GM21423 (cell line): ENCODE results near the gene DNAJC12.
"Not testable (repeated sequence)": the region's sequence is repeated elsewhere in the genome, so short reads cannot be mapped to it uniquely, and the experiment has no call there.

Source experiments
- ATAC-seq: cut with Tn5 transposase; IDR thresholded peaks from one replicate; pipeline ENCODE4 v1.9.1; 2021; ENCODE audit warnings: mild to moderate bottlenecking, moderate library complexity; ENCODE audit not compliant: unreplicated experiment

The DNAJC12 gene

GRCh38 chr10:67794256-67794655 lies 43.7 kb downstream of the DNAJC12 start:
- ATAC-seq: no peak

GRCh38 chr10:67793313-67793712 lies 44.7 kb downstream of the DNAJC12 start:
- ATAC-seq: no peak

- no peak for ATAC-seq
These were observed 45.3 kb downstream of the DNAJC12 start for GRCh38 chr10:67792653-67793052.

GRCh38 chr10:67790534-67791408 lies 47.2 kb downstream of the DNAJC12 start:
- peak; percentile 30 for ATAC-seq

- ATAC-seq: no peak
These were observed 48.2 kb downstream of the DNAJC12 start for GRCh38 chr10:67789769-67790168.

- peak; percentile 65 for ATAC-seq
These were observed 49.7 kb downstream of the DNAJC12 start for GRCh38 chr10:67788028-67788886.

GRCh38 chr10:67785098-67785497 lies 52.9 kb downstream of the DNAJC12 start:
- ATAC-seq: no peak

GRCh38 chr10:67784474-67784873 lies 53.5 kb downstream of the DNAJC12 start:
- ATAC-seq: no peak

GRCh38 chr10:67783606-67784294 lies 54.2 kb downstream of the DNAJC12 start:
- ATAC-seq: peak; percentile 40

- no peak for ATAC-seq
These were observed 55.5 kb downstream of the DNAJC12 start for GRCh38 chr10:67782530-67782929.

GRCh38 chr10:67780759-67781538 lies 57.0 kb downstream of the DNAJC12 start:
- peak; percentile 86 for ATAC-seq

- ATAC-seq: not testable (repeated sequence)
These were observed 57.8 kb downstream of the DNAJC12 start for GRCh38 chr10:67780204-67780621.

GRCh38 chr10:67779465-67780203 lies 58.4 kb downstream of the DNAJC12 start:
- peak; percentile 26 for ATAC-seq

GRCh38 chr10:67776371-67776770 lies 61.6 kb downstream of the DNAJC12 start:
- no peak for ATAC-seq

- no peak for ATAC-seq
These were observed 62.7 kb downstream of the DNAJC12 start for GRCh38 chr10:67775279-67775678.

- ATAC-seq: peak; percentile 90
These were observed 65.0 kb downstream of the DNAJC12 start for GRCh38 chr10:67772894-67773511.

- ATAC-seq: no peak
These were observed 65.8 kb downstream of the DNAJC12 start for GRCh38 chr10:67772151-67772550.

GRCh38 chr10:67771200-67771599 lies 66.8 kb downstream of the DNAJC12 start:
- ATAC-seq: peak; percentile 6

- ATAC-seq: peak; percentile 63
These were observed 67.5 kb downstream of the DNAJC12 start for GRCh38 chr10:67770537-67770936.
